ENCODE measurements around the gene NEUROG3.

The NEUROG3 gene, protein sequence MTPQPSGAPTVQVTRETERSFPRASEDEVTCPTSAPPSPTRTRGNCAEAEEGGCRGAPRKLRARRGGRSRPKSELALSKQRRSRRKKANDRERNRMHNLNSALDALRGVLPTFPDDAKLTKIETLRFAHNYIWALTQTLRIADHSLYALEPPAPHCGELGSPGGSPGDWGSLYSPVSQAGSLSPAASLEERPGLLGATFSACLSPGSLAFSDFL

DNA sequence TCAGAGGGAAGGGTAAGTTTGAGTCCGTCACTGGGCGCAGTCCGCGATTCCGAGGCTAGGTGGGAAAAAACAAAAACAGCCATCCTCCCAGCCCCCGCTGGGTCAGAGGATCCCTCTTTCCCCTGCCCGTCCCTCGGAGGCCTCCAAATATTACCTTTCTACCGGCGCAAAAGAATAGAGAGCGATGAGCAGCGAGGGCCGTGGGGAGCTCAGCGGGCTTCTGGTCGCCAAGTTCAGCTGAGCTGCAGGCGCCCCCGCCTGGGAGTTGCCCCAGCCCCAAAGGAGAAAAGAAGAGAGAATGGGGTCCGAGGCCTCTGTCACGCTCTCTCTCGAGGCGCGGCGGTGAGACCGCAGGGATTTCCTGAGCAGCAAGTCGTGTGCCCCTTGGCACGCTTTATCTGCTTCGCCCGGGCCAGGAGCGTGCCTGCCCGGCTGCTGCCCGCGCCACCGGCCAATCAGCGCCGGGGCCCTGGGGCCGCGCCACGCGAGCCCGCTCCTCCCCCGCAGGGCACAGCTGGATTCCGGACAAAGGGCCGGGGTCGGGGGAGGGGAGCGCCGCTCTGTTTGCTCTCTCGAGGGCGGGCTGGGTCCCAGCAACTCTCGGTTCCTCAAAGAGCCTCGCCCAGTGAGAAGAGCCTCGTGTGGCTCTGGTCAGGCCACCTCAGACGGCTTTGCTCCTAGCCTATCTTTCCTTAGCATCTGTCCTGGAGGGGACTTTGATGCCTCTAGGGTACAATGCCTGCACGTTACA, at the start of gene NEUROG3:
Gene NEUROG3 (minus strand): TSS at position 367 of the 751 bp plus-strand sequence. CDS start 379 bp downstream, outside the sequence.
- intact Hi-C loops (cut with DNase I), result no loop called here
- DNase-seq, result peak in 1 of 42 donors; percentile 23

DNA sequence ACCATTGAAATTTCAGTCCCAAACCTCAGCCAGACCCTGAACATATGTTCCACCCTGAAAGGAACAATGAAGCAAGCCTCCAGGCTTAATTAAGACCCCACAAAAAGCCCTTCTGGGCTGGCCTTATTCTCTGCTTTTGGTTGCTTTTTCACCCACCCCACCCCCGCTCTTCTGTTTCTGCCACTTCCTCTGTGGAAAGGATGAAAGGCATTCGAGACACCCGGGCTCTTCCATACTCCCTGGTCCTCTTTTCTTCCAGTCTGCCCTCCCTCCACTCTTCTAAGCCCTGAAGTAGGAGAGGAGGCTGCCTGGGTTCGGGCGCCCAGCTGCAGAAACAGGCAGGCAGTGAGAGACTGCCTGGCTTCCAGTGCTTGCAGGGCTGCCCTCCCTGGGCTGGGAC, 47.4 kb upstream of the NEUROG3 start:
- intact Hi-C loops (cut with DNase I), result no loop called here
- no peak for DNase-seq

DNA sequence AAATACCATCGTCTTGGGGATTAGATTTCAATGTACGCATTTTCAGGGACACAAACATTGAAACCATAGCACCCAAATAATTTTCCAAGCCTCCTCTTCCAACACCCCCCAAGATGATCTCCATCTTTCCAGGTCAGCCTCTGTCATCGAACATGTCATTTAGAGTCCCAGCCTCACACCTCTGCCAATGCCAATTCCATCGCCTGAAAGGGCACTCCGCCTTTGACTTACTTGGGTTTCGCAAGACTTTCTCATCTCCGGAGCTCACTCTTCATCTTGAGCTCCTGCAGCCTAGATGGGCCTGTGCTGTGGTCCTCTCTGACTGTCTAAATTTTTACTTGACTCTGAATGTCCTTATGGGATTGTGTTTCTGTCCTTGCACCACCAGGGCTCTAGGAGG, 46.4 kb upstream of the NEUROG3 start:
- intact Hi-C loops (cut with DNase I), result no loop called here
- no peak for DNase-seq

DNA sequence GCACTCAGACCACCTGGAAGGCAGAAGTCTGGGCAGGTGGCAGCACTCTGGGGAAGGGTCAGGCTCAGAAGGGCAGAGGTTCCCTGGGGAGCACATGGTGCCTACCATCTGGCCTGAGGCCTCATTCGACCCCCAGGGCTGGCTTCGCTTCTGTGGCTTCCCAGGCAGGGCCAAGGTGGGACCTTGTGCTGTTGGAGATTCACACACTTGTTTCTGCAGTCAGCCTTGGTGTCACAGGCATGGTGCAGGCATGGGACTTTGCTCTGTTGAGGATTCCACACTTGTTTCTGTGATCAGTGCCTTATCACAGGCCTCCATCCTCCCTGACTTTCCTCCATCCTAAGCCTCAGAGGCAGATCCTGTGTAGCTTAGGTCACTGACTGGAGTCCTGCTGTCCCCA, 45.5 kb upstream of the NEUROG3 start:
- no peak for DNase-seq
- intact Hi-C loops (cut with DNase I), result no loop called here

DNA sequence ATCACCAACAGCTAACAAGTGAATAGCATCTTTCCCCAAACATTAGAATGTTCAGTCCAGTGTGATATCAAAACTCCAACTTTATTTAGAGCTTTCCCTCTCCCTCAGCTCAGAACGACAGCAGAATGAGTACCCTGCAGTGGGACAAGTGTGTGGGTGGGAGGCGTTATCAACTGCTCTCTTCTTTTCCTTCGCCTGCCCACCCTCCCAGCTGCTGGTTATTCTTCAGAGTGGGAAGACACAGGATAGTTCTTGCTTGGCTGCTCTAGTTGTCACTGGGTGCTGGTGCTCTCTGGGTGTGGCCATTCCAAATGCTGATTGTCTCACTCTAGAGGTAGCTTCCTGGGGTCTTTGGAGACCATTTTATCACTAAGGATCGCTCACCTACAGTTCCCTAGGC, 43.1 kb upstream of the NEUROG3 start:
- intact Hi-C loops (cut with DNase I), result no loop called here
- DNase-seq, result no peak

DNA sequence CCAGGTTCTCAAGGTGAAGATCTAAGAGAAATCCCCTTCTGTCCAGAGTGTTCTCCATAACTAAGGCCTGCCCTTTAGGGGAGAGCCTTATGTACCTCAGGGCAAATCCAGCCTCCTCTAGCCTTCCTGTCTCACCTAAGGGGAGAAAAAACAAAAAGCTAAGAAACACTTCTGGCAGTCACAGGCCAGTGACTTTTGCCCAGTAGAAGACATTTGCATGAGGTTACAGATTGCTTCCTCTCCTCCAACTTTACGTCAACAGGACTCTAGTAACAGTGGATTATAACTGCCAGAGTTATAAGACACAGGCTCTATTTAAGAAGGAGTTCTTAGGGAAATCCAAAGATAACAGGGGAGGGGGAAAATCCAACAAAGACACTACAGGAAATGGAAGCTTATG, 40.9 kb upstream of the NEUROG3 start:
- no peak for DNase-seq
- intact Hi-C loops (cut with DNase I), result no loop called here

DNA sequence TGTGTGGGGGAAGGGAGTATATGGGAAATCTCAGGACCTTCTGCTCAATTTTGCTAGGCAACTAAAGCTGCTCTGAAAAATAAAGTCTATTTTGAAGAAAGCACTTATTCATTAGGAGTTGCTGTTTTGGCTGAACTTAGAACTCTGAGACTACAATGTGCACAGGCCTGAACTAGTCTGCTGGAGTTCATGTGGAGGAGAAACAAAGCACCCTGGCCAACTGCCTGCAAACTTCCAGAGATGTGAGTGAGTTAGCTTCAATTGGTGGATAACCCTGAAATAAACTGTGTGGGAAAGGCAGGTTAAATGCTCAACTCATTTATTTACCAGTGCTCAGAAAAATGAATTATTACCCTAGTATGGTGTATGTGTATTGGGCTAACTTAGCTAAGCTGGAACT, 39.5 kb upstream of the NEUROG3 start:
- DNase-seq, result peak in 2 of 42 donors; percentile 8 to 27
- intact Hi-C loops (cut with DNase I), result no loop called here

DNA sequence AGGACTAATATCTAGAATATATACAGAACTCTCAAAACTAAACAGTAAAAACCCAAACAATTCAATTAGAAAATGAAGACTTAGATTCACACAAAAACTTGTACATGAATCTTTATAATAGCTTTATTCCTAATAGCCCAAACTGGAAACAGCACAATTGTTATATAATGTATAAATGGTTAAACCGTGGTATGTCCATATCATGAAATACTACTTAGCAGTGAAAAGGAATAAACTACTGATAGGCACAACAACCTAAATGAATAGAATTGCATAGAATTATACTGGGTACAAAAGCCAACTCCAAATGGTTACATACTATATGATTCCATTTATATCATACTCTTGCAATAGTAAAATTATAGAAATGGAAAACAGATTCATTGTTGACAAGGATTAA, 35.9 kb upstream of the NEUROG3 start:
- intact Hi-C loops (cut with DNase I), result no loop called here
- DNase-seq, result no peak

DNA sequence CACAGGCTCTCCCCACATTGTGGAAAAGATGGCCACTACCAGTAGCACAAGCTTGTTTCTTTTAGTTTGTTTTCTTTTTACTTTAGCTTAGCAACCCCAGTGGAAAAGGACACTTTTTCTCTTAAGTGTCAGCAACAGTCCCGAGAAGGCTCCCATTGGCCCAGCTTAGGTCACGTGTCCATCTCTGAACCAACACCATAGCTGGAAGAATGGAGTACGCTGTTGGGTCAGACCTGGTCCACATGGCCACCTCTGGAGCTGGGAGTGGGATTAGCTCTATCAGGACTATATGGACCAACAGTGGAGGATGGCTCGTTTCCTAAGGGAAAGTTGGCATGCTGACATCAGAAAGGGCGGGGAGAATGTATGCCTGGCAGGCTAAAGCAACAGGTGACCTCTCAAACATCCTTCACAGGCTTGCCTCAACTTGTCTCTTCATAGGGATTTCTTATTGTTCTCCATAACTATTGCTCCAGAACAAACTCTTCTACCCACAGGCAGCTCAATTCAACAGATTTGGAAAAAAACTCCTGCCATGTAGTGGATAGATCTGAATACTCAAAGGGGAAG, 27.6 kb upstream of the NEUROG3 start:
- intact Hi-C loops (cut with DNase I), result no loop called here
- DNase-seq, result no peak

DNA sequence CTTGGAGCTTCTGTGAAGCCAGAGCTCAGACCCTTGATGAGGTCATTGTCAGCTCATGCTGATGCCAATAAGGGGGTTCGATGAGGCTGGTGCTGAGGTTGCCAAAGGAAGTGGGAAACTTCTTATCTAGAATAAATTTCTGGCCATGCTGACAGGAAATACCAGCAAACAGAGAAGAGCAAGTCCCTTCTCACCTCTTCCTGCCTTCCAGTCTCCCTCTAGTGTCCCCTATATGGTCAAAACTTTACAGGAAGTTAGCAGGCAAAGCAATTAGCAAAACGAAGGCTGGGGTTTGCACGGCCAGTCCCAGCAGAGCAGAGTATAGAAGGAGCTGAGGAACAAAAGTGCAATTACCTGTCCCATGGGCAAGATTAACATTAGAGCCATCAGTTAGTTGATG, 15.1 kb upstream of the NEUROG3 start:
- DNase-seq, result peak in 1 of 42 donors; percentile 3
- intact Hi-C loops (cut with DNase I), result no loop called here

DNA sequence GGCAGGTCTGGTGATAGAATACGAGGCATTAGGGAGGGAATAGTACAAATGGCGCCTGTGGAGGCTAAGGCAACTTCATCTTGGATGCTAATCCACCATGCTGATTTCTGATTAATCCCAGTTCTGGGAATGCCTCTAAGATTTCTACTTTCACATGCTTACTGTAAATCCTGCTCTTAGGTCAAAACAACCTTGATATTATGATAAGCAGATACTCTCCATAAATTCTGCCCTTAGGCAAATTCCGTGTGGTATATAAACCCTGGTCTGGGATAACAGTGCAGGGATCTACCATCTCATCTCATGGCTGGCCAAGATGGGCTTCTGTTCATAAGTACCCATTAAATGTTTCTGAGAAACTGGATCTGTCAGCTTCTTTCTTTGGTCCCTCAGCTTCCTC, 11.4 kb upstream of the NEUROG3 start:
- intact Hi-C loops (cut with DNase I), result no loop called here
- DNase-seq, result no peak

DNA sequence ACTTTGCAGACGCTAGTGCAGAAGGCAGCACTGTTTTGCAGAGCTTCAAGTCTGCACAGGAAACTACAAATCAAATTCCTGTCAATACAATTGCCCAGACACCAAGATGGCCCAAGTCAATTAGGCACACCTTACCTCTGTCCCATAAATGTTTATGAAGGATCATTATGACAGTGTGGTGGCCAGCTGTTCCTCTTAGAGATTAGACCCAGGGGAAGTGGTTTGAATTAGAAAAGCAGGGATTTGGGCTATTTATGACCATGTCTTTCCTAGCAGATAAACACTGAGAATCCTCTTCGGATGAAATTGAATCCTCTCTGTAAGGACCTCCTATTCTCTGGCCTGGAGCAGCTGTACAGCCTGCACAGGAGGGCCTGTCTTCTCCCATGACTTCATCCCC, 9.9 kb upstream of the NEUROG3 start:
- no peak for DNase-seq
- intact Hi-C loops (cut with DNase I), result no loop called here

DNA sequence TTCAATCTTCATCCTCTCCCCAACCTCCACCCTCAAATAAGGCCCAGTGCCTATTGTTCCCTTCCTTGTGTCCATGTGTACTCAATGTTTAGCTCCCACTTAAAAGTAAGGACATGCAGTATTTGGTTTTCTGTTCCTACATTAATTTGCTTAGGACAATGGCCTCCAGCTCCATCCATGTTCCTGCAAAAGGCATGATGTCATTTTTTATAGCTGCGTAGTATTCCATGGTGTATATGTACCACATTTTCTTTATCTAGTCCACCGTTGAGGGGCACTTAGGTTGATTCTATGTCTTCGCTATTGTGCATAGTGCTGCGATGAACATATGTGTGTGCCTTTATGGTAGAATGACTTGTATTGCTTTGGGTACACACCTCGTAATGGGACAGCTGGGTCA, 7.2 kb upstream of the NEUROG3 start:
- intact Hi-C loops (cut with DNase I), result no loop called here
- DNase-seq, result no peak

DNA sequence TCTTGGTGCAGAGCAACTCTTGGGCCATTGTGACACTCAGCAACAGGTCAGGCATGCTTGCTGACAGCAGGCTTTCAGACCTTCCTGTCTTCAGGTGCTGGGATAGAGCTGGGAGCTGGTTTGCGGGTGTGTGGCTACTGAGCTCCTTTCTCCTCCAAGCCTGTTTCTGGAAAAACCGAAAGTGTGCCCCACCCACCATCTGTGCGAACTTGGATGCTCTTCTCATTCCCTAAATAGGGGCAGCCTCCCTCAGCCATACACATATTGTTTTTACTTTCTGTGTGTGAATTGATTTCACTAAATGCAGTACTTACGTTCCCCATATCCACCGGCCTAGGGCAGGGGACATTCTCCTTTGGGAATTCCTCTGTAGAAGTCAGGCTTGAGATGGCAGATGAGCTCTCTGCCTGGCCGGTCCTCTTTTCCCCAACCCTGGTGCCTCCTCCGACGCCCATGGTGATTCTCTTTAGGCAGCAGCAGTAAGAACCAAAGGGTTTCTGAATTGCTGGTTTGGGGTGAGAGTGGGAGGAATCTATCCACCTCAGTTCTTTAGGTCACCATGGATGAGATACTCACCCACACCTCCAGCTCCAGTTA, 6.3 kb upstream of the NEUROG3 start:
- intact Hi-C loops (cut with DNase I), result no loop called here
- DNase-seq, result no peak

DNA sequence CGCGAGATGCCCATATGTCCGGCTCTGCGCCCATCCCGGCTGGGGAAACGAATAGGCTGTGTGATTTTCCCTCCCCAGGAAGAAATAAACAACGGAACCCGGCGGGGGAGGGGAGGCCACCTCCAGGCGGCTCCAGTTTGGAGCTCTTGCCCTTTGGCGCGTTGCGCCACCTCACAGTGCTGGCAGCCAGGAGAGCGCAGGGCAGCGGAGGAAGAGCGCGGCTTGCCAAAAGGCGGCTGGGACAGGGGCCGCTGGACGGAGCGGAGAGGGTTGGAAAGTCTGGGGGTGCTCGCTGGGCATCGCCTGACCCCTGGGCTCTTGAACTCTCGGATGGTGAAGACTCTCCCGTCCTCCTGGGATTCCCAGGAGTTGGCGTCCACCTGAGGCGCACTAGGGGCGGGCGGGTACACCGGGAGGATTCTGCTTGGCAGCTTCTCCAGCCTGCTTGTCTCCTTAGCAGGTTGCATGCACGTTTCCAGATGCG, 5.3 kb upstream of the NEUROG3 start:
- DNase-seq, result no peak
- intact Hi-C loops (cut with DNase I), result no loop called here

DNA sequence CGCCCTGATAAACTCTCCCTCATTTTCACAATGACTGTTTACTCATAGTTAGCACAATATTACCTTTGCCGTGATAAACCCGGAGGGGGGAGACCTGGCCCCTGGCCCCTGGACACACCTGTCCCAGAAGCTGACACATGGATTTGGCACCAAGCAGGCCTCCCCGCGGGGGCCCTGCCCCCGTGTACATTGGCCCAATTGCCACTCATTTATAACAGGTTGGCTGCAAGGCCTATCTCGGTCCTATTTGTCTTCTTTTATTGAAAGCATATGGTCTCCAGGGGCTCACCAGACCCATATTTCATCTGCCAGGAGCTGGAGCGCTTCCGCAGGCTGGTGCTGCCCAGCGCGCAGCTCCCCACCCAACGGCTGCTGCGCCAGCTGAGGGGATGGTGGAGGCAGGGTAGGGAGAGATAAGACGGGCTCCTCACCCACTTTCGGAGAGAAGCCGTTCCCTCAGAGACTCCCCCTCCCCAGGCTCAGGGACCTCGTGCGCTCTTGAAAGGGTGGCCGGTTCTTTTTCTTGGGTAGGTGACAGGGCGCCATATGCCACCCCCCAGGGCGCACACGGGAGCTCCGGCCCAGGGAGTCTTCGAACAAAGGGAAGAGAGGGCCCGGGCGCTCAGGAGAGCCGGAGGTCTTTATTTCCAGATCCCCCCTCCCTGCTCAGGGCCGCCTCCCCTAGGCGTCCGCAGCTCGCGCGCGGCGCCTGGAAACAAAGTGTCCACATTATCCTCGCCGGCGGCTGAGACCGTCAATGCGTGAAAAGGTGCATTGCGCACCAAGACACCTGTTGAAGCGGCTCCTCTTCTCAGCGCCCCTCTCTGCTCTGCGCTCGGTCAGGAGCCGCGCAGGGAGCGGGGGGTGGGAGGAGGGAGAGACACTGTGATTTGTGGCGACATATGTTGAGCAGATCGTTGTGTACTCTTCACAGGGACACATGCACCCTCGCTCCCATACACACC, 4.3 kb upstream of the NEUROG3 start:
- intact Hi-C loops (cut with DNase I), result no loop called here
- no peak for DNase-seq

DNA sequence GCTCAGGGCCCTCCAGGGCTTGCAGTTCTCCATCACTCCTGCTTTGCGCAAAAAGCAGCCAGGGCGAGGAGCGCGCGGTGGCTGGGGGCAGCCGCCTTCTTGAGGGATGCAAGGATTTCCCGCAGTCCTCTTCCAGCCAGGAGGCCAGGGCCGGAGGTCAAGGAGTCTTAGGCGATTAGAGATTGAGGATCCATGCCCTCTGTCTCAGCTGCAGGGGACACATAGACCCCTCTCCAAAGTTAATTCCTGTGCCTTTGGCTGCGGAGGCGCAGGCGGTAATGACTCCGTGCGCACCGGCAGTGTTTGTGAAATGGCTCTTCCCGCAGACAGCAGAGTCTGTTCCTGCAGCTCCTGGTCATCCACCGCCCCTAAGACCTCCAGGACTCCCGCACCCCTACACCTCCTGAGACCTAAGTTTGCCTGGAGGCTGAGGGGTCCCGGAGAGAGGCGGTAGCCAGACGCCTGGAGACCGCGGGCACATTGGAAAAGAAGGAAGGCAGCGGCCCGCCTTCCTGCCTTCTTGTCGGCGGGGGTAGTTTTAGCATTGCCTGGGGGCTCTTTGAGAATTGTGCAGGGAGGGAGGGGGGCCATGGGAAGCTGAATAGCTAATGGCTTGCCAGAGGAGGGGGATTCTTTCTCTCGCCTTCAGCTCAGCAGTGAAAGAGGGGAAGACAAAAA, 3.3 kb upstream of the NEUROG3 start:
- DNase-seq, result no peak
- intact Hi-C loops (cut with DNase I), result no loop called here

DNA sequence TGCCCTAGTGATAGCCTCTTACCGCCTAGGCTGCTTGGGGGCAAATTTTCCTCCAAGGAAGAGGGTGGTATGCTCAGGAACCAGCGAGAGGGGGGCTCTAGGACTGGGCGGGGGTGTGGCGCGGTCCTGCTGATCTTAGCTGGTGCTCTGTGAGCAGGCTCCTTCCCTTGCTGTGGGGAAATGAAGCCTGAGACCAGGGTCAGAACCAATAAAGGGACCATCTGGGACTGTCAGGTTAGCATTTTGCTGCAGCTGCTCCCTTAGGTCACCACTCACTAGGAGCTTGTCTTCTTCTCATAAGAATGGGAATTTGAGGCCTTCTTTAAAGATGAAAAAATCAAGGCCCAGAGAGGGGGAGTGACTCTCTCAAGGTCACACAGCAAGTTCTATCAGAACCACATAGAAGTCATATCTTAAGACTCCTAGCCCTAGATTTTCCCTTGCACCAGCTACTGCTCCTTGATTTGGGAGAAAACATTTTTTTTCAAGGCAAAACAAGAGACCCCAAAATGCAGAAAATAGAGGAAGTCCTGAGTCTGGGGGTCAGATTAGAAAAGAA, 2.0 kb upstream of the NEUROG3 start:
- intact Hi-C loops (cut with DNase I), result no loop called here
- DNase-seq, result no peak
